ENCODE measurements around the gene ZNF197. TPM values are rescaled to one million over a fixed set of nuclear protein-coding genes. Genes with fewer than 3 reads are reported as not detected.

The ZNF197 gene
- total RNA-seq, 1 experiment from 2014 or later = 10.5 TPM

GRCh38 chr3:44687898-44688297 is 63.1 kb downstream of the ZNF197 start:
- H3K27me3 Mint-ChIP-seq (ENCODE audit: insufficient read depth, unreplicated experiment) = peaks cover 12% of the 10 kb centered on the region
- DNase-seq = no peak
- intact Hi-C loops (cut with micrococcal nuclease; ENCODE audit: unreplicated experiment) = no loop called here

More at GRCh38 chr3:44687898-44688297, 63.1 kb downstream of the ZNF197 start:
- Histone ChIP-seq H3K27me3 (replicated peaks; ENCODE audit: control insufficient read depth, insufficient read depth, low read length) (no peaks in the 10 kb centered on the region), H3K9me3 (peaks cover 4% of the 10 kb centered on the region; the same call in 1 of the 2 replicates), H3K4me3 (ENCODE audit: low read depth, low read length) (no peak overlapping the region), H3K4me1 (no peaks in the 10 kb centered on the region), H3K36me3 (ENCODE audit: control insufficient read depth, insufficient read depth, low read length) (no peaks in the 10 kb centered on the region)
- POLR2A ChIA-PET = no interaction called here
- TF ChIP-seq CTCF (IDR thresholded peaks at IDR 0.05; ENCODE audit: insufficient read depth in 1 of 2, low read depth in 1 of 2, low read length in 1 of 2, severe bottlenecking in 1 of 2, unreplicated experiment in 1 of 2) = no peak
- no TSS peak for BruUV-seq (replicated peaks)
- peaks cover 30% of the 10 kb centered on the region for H3K9me3 Mint-ChIP-seq (ENCODE audit: unreplicated experiment)
- no peaks in the 10 kb centered on the region for H3K4me1 Mint-ChIP-seq (ENCODE audit: low read depth, unreplicated experiment)
- CTCF ChIA-PET = no interaction called here
- H3K4me3 Mint-ChIP-seq (ENCODE audit: unreplicated experiment) = no peak overlapping the region
- H3K36me3 Mint-ChIP-seq (ENCODE audit: insufficient read depth, unreplicated experiment) = no peaks in the 10 kb centered on the region
- H3K27ac Mint-ChIP-seq (ENCODE audit: unreplicated experiment) = no peak overlapping the region

Other genes starting within 250 kb of the ZNF197 start
- 19.0 TPM in 2 replicates for gene ZNF445, start 147.4 kb upstream of the ZNF197 start, total RNA-seq (2022)
- gene ZKSCAN7, start 69.8 kb upstream of the ZNF197 start, total RNA-seq (2022) = not detected in 2 replicates
- gene ZNF660, start 40.1 kb upstream of the ZNF197 start, total RNA-seq (2022) = not detected in 2 replicates
- 12.0 and 14.7 TPM in 2 replicates for gene ZNF35, start 23.7 kb downstream of the ZNF197 start, total RNA-seq (2022)
- 2.0 TPM in 2 replicates for gene ZNF502, start 87.6 kb downstream of the ZNF197 start, total RNA-seq (2022)
- gene ZNF501, start 104.6 kb downstream of the ZNF197 start, total RNA-seq (2022) = 3.2 and 3.3 TPM in 2 replicates
- 29.0 and 29.8 TPM in 2 replicates for gene KIAA1143, start 136.6 kb downstream of the ZNF197 start, total RNA-seq (2022)
- gene KIF15, start 136.8 kb downstream of the ZNF197 start, total RNA-seq (2022) = 22.4 and 25.3 TPM in 2 replicates
- 8.0 and 8.8 TPM in 2 replicates for gene TMEM42, start 236.9 kb downstream of the ZNF197 start, total RNA-seq (2022)
- not detected in 2 replicates for gene TGM4, start 249.6 kb downstream of the ZNF197 start, total RNA-seq (2022)